Neural crest cell (in vitro differentiated cells): ENCODE data around the gene NR2E1. TPM values are rescaled to one million over a fixed set of nuclear protein-coding genes. Genes with fewer than 3 reads are reported as not detected.

Experiments used
- DNase-seq: peaks from one replicate; pipeline ENCODE4 v3.0.0; 2021; ENCODE audit warnings: low read depth, mixed read lengths, low spot score
- H3K27ac Mint-ChIP-seq: one replicate; pipeline ENCODE4 v1.8.0; 2021; ENCODE audit warnings: mild to moderate bottlenecking, mixed read lengths; ENCODE audit not compliant: unreplicated experiment
- H3K27me3 Mint-ChIP-seq: 2 replicates; pipeline ENCODE4 v1.8.0; 2021; ENCODE audit warnings: low read depth, mild to moderate bottlenecking, mixed read lengths
- H3K36me3 Mint-ChIP-seq: 2 replicates; pipeline ENCODE4 v1.8.0; 2021; ENCODE audit warnings: low read depth, mild to moderate bottlenecking, mixed read lengths
- H3K4me1 Mint-ChIP-seq: 2 replicates; pipeline ENCODE4 v1.8.0; 2021; ENCODE audit warnings: mixed read lengths
- H3K4me3 Mint-ChIP-seq: one replicate; pipeline ENCODE4 v1.8.0; 2021; ENCODE audit warnings: mild to moderate bottlenecking, mixed read lengths
- H3K9me3 Mint-ChIP-seq: 2 replicates; pipeline ENCODE4 v1.8.0; 2021; ENCODE audit warnings: mixed read lengths
- CTCF ChIP-seq: fragments of 200-600 bp; sonication (generic); conservative IDR thresholded peaks from 2 replicates; pipeline ENCODE4 v1.5.0; 2021; ENCODE audit warnings: antibody characterized with exemption, mild to moderate bottlenecking
- total RNA-seq: library from RNA; stranded (reverse); gene quantifications from 2 replicates; pipeline ENCODE4 v1.2.1, GENCODE V29; 2021

NR2E1 gene
- total RNA-seq, 1 donor from 2014 or later = not detected

- peak; percentile 26 for TF ChIP-seq CTCF
- H3K9me3 Mint-ChIP-seq = no peaks in the 10 kb centered on the region
- H3K36me3 Mint-ChIP-seq = no peaks in the 10 kb centered on the region
- peak; percentile 63 for DNase-seq
- peak overlapping the region; percentile 65 for H3K4me3 Mint-ChIP-seq
- peak overlapping the region; percentile 97 for H3K27ac Mint-ChIP-seq
- peaks cover 16% of the 10 kb centered on the region for H3K4me1 Mint-ChIP-seq
- H3K27me3 Mint-ChIP-seq = peaks cover 77% of the 10 kb centered on the region
These were observed 32.1 kb upstream of the NR2E1 start for GRCh38 chr6:108133594-108134179.

- TF ChIP-seq CTCF = no peak
- DNase-seq = no peak
- H3K4me1 Mint-ChIP-seq = peaks cover 16% of the 10 kb centered on the region
- H3K27me3 Mint-ChIP-seq = peaks cover 71% of the 10 kb centered on the region
- H3K27ac Mint-ChIP-seq = peak overlapping the region; percentile 97
- H3K4me3 Mint-ChIP-seq = peak overlapping the region; percentile 65
- H3K9me3 Mint-ChIP-seq = no peaks in the 10 kb centered on the region
- H3K36me3 Mint-ChIP-seq = no peaks in the 10 kb centered on the region
These were observed 31.4 kb upstream of the NR2E1 start for GRCh38 chr6:108134213-108134970.

- peaks cover 37% of the 10 kb centered on the region for H3K27me3 Mint-ChIP-seq
These were observed 23.6 kb upstream of the NR2E1 start for GRCh38 chr6:108142240-108142639.

GRCh38 chr6:108145639-108146038 is 20.2 kb upstream of the NR2E1 start:
- no peak overlapping the region for H3K4me3 Mint-ChIP-seq
- no peaks in the 10 kb centered on the region for H3K36me3 Mint-ChIP-seq
- no peak for DNase-seq
- H3K27ac Mint-ChIP-seq = no peak overlapping the region
- H3K9me3 Mint-ChIP-seq = peaks cover 3% of the 10 kb centered on the region
- H3K4me1 Mint-ChIP-seq = peaks cover 8% of the 10 kb centered on the region
- TF ChIP-seq CTCF = peak; percentile 44
- peaks cover 57% of the 10 kb centered on the region for H3K27me3 Mint-ChIP-seq

More at GRCh38 chr6:108142240-108142639, 23.6 kb upstream of the NR2E1 start:
- no peak for DNase-seq
- Mint-ChIP-seq H3K4me3 (no peak overlapping the region), H3K27ac (no peak overlapping the region), H3K36me3 (no peaks in the 10 kb centered on the region), H3K9me3 (no peaks in the 10 kb centered on the region), H3K4me1 (peaks cover 8% of the 10 kb centered on the region)
- no peak for TF ChIP-seq CTCF

- Mint-ChIP-seq H3K27me3 (peaks cover 88% of the 10 kb centered on the region), H3K4me3 (no peak overlapping the region)
These were observed 13.4 kb upstream of the NR2E1 start for GRCh38 chr6:108152446-108152845.

More at GRCh38 chr6:108152446-108152845, 13.4 kb upstream of the NR2E1 start:
- peaks cover 3% of the 10 kb centered on the region for H3K9me3 Mint-ChIP-seq
- no peak for DNase-seq
- H3K27ac Mint-ChIP-seq = no peak overlapping the region
- no peaks in the 10 kb centered on the region for H3K36me3 Mint-ChIP-seq
- peaks cover 10% of the 10 kb centered on the region for H3K4me1 Mint-ChIP-seq
- TF ChIP-seq CTCF = no peak
